Neural cell (in vitro differentiated cells): ENCODE results near the gene FAM229A. TPM values are rescaled to one million over a fixed set of nuclear protein-coding genes. Genes with fewer than 3 reads are reported as not detected.

Source experiments
- H2AFZ ChIP-seq: fragments of 200-600, 300-800 bp; sonication (generic), shearing (Covaris generic); 2 replicates; pipeline ENCODE4 v1.6.0; 2014; ENCODE audit warnings: low read depth, mild to moderate bottlenecking, antibody characterized with exemption, low read length, moderate library complexity
- H3F3A ChIP-seq: fragments of 200-600 bp; shearing (Covaris generic); 2 replicates; pipeline ENCODE4 v1.6.1; 2016; ENCODE audit warnings: mild to moderate bottlenecking, moderate library complexity, mixed read lengths, antibody characterized with exemption, low read length; ENCODE audit not compliant: insufficient read depth, poor library complexity, severe bottlenecking
- H3K27ac ChIP-seq: fragments of 200-600, 300-800 bp; sonication (generic), shearing (Covaris generic); 2 replicates; pipeline ENCODE4 v1.5.1; 2014; ENCODE audit warnings: mild to moderate bottlenecking, low read length, moderate library complexity
- H3K27me3 ChIP-seq: fragments of 300-800, 200-600 bp; sonication (generic), shearing (Covaris generic); 2 replicates; pipeline ENCODE4 v1.6.0; 2014; ENCODE audit warnings: mild to moderate bottlenecking, low read depth, low read length, moderate library complexity; ENCODE audit not compliant: insufficient read depth
- H3K36me3 ChIP-seq: fragments of 300-800, 200-600 bp; sonication (generic), shearing (Covaris generic); 2 replicates; pipeline ENCODE4 v1.5.1; 2014; ENCODE audit warnings: mild to moderate bottlenecking, antibody characterized with exemption, low read length, moderate library complexity; ENCODE audit not compliant: insufficient read depth
- H3K4me2 ChIP-seq: fragments of 300-800, 200-600 bp; sonication (generic), shearing (Covaris generic); 2 replicates; pipeline ENCODE4 v1.6.0; 2014; ENCODE audit warnings: mild to moderate bottlenecking, low read length
- H3K4me3 ChIP-seq: fragments of 300-800, 200-600 bp; sonication (generic), shearing (Covaris generic); 2 replicates; pipeline ENCODE4 v1.5.1; 2014; ENCODE audit warnings: mild to moderate bottlenecking, low read length, moderate library complexity
- H3K79me2 ChIP-seq: fragments of 200-600 bp; shearing (Covaris generic); replicated peaks from 2 replicates; pipeline ENCODE4 v1.6.0; 2014; ENCODE audit warnings: mild to moderate bottlenecking, low read length, moderate library complexity; ENCODE audit not compliant: insufficient read depth
- H3K9ac ChIP-seq: fragments of 300-800, 200-600 bp; sonication (generic), shearing (Covaris generic); 2 replicates; pipeline ENCODE4 v1.6.1; 2016; ENCODE audit warnings: mild to moderate bottlenecking, low read length, mixed read lengths
- H3K9me2 ChIP-seq: fragments of 200-600 bp; shearing (Covaris generic); 2 replicates; pipeline ENCODE4 v1.6.1; 2016; ENCODE audit warnings: mild to moderate bottlenecking, low read length, mixed read lengths; ENCODE audit not compliant: insufficient read depth
- H3K9me3 ChIP-seq: fragments of 200-600, 300-800 bp; sonication (generic), shearing (Covaris generic); 2 replicates; pipeline ENCODE4 v1.6.1; 2016; ENCODE audit warnings: mild to moderate bottlenecking, mixed run types, low read length, moderate library complexity, mixed read lengths
- H4K20me1 ChIP-seq: fragments of 200-600 bp; shearing (Covaris generic); 2 replicates; pipeline ENCODE4 v1.6.1; 2016; ENCODE audit warnings: mild to moderate bottlenecking, mixed run types; ENCODE audit not compliant: insufficient read depth
- CTCF ChIP-seq: fragments of 450-650 bp; IDR thresholded peaks from 2 replicates; pipeline ENCODE4 v1.5.1; 2014; ENCODE audit warnings: antibody characterized with exemption, mild to moderate bottlenecking, moderate library complexity; ENCODE audit not compliant: poor library complexity, severe bottlenecking
- EP300 ChIP-seq: fragments of 450-650 bp; conservative IDR thresholded peaks from 2 replicates; pipeline ENCODE4 v1.6.1; 2014; ENCODE audit warnings: antibody characterized with exemption, mild to moderate bottlenecking, moderate library complexity; ENCODE audit not compliant: poor library complexity, severe bottlenecking
- EZH2 ChIP-seq: fragments of 200-600, 300-800 bp; shearing (Covaris generic), sonication (generic); IDR thresholded peaks from 2 replicates; pipeline ENCODE4 v1.6.1; 2014; ENCODE audit warnings: antibody characterized with exemption, low read length, borderline replicate concordance, mild to moderate bottlenecking; ENCODE audit not compliant: insufficient read depth, poor library complexity, severe bottlenecking
- MXI1 ChIP-seq: fragments of 450-650 bp; conservative IDR thresholded peaks from 2 replicates; pipeline ENCODE4 v1.6.1; 2014; ENCODE audit warnings: antibody characterized with exemption, mild to moderate bottlenecking; ENCODE audit not compliant: poor library complexity, severe bottlenecking
- POLR2AphosphoS5 ChIP-seq: IDR thresholded peaks from 2 replicates; pipeline ENCODE4 v1.6.1; 2012
- RAD21 ChIP-seq: fragments of 450-650 bp; conservative IDR thresholded peaks from 2 replicates; pipeline ENCODE4 v1.6.1; 2014; ENCODE audit warnings: antibody characterized with exemption, mild to moderate bottlenecking, moderate library complexity
- REST ChIP-seq: IDR thresholded peaks from 2 replicates; pipeline ENCODE4 v1.6.1; 2012; ENCODE audit warnings: borderline replicate concordance
- SMC3 ChIP-seq: fragments of 450-650 bp; conservative IDR thresholded peaks from 2 replicates; pipeline ENCODE4 v1.6.1; 2014; ENCODE audit warnings: antibody characterized with exemption, mild to moderate bottlenecking, moderate library complexity; ENCODE audit not compliant: poor library complexity
- TAF1 ChIP-seq: IDR thresholded peaks from 2 replicates; pipeline ENCODE4 v1.6.1; 2012; ENCODE audit warnings: low read depth
- polyA plus RNA-seq: library from polyadenylated mRNA; depleted of rRNA; stranded (reverse); fragments of >200 nt; gene quantifications from 2 replicates; pipeline ENCODE4 v1.2.3, GENCODE V29; 2014

Gene FAM229A
- polyA plus RNA-seq, 1 donor from 2014 or later: 6.1 TPM

GRCh38 chr1:32346532-32347157 lies 15.6 kb downstream of the FAM229A start:
- Histone ChIP-seq H3K36me3 (no peaks in the 10 kb centered on the region), H3K27ac (no peak overlapping the region), H3F3A (no peaks in the 10 kb centered on the region), H2AFZ (no peak overlapping the region), H3K27me3 (no peaks in the 10 kb centered on the region), H3K4me2 (no peak overlapping the region), H3K9me2 (no peaks in the 10 kb centered on the region), H3K79me2 (no peaks in the 10 kb centered on the region), H3K9me3 (no peaks in the 10 kb centered on the region), H3K4me3 (no peak overlapping the region), H4K20me1 (no peaks in the 10 kb centered on the region), H3K9ac (no peak overlapping the region)
- TF ChIP-seq TAF1 (no peak), SMC3 (no peak), MXI1 (no peak), EP300 (no peak), CTCF (no peak), EZH2 (no peak), REST (no peak), RAD21 (no peak), POLR2AphosphoS5 (no peak)

- Histone ChIP-seq H3K4me3 (no peak overlapping the region), H3K36me3 (no peaks in the 10 kb centered on the region), H4K20me1 (no peaks in the 10 kb centered on the region), H3K9ac (no peak overlapping the region), H3K4me2 (no peak overlapping the region), H3K27ac (no peak overlapping the region), H3K79me2 (no peaks in the 10 kb centered on the region), H3F3A (no peaks in the 10 kb centered on the region), H3K9me3 (no peaks in the 10 kb centered on the region), H3K9me2 (no peaks in the 10 kb centered on the region), H2AFZ (no peak overlapping the region), H3K27me3 (no peaks in the 10 kb centered on the region)
- TF ChIP-seq EZH2: no peak
- TF ChIP-seq SMC3: no peak
- no peak for TF ChIP-seq TAF1
These were observed 16.9 kb downstream of the FAM229A start for GRCh38 chr1:32345289-32345827.
